SKM-1 treated with dmso at 0.1 percent for 144 hours (cell line): ENCODE measurements around the gene RBPJ.
"Not testable (repeated sequence)": the region's sequence is repeated elsewhere in the genome, so short reads cannot be mapped to it uniquely, and the experiment has no call there.

Experiments used
- DNase-seq: peaks from one replicate; lab custom pipeline; 2025; ENCODE audit not compliant: unreplicated experiment; lab: John Stamatoyannopoulos, UW

RBPJ gene

GRCh38 chr4:26334366-26334765, 13.6 kb downstream of the RBPJ start:
- peak; percentile 49 for DNase-seq

- no peak for DNase-seq
Measured at GRCh38 chr4:26337612-26338011, 16.8 kb downstream of the RBPJ start.

GRCh38 chr4:26342328-26343037, 21.7 kb downstream of the RBPJ start:
- peak; percentile 13 for DNase-seq

DNA sequence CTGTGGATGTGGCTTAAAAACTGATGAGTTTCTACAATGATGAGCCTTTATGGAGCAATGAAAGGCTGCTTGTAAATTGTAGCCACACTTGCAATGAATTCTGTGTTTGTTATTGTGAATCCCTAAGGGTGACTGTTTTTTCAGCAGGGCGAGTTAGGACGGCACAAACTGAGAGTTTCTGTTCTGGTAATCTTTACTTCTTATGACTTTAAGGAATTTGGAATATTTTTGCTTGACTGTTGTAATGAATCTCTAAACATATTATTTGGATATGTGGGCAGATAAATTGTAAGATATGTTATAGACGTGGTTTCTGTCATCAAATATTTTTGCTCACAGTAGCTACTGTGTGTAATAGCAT, 22.2 kb downstream of the RBPJ start:
- no peak for DNase-seq

GRCh38 chr4:26344901-26345564, 24.2 kb downstream of the RBPJ start:
- DNase-seq = no peak

DNA sequence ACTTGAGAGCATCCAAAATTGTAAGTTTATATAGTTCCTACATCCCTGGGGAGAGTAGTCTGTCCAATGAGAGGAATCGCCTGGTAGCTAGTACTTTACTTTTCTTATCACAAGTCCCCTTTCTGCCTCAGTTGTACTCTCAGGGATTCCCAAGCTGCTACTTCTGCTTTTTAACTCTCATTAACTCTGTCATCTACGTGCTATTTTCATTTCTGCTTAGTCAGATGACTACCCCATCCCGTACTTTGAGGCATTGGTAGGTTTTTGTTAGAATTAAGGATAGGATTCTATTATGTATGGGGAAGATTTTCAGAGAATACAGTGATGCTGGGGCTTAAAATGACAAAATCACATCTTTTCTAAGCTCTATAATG, 24.7 kb downstream of the RBPJ start:
- DNase-seq = no peak

DNA sequence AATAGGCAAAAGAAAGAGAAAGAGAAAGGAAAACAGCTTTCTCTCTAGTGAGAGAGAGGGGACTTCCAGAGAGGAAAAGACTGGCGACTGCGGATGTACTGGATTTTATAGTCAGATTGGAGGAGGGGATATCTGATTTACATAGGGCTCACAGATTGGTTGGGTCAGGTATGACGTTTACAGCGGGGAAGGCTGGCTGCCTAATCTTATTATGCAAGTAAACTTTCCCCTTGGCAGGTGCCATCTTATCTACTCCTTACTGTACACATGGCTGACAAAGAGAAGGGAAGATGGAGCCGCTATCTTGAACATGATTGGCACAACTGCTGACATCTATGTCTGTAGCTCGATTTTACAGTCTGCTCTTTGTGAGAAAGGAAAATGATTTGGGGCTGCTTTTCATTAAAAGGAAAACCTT, 25.4 kb downstream of the RBPJ start:
- DNase-seq = no peak

GRCh38 chr4:26349496-26349895, 28.7 kb downstream of the RBPJ start:
- DNase-seq = no peak

DNA sequence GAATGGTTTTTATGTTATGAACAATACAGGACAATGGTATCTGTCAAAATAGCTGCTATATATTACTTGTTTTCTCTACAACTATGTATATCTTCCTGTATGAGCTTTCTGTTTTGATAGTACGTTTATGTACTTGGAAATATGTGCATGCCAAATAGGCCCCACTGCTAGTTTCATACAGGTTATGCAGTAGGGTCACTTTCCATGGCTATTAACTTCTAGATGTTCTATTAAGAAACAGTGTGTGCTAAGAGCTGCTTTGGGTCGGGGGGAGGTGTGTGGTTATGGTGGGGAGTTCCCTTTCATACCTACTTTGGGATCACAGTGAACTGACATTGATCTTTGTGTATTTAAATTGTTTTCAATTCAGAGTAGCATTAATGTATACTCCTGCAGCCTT, 30.9 kb downstream of the RBPJ start:
- DNase-seq = no peak

DNA sequence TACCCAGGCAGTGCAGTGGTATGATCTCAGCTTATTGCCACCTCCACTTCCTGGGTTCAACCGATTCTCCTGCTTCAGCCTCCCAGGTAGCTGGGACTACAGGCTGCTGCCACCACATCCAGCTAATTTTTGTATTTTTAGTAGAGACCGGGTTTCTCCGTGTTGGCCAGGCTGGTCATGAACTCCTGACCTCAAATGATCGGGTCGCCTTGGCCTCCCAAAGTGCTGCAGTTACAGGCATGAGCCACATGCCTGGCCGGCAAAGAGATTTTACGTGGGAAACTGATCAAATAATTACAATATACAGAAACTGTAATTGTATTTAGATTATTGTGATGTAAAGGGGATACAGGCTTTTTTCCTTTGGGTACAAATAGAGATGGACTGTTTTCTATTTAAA, 33.7 kb downstream of the RBPJ start:
- DNase-seq = no peak

DNA sequence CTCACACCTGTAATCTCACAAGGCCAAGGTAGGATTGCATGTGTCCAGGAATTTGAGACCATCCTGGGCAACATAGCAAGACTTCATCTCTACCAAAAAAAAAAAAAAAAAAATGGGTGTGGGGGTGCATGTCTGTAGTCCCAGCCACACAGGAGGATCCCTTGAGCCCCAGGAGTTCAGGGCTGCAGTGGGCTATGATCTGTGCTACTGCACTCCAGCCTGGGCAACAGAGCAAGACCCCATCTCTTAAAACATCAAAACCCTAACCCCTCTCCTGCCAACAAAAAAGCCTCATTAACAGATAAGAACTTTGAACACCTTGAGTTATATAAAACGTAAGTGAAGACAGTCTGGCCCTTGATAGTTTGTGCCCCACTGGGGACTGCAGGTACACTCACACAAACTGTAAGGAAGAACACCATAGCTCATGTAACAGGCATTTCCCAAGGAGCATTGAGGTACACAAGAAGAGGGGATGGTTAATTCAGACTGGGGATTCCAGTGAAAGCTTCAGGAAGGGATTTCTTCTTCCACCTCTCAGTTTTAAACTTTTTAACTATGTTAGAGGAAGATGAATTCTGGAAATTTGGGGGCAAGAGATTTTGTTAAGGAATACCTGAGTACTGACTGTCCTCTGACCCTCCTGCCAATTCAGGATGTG, 34.7 kb downstream of the RBPJ start:
- no peak for DNase-seq

- peak; percentile 58 for DNase-seq
Measured at GRCh38 chr4:26356081-26356501, 35.3 kb downstream of the RBPJ start.

- DNase-seq = not testable (repeated sequence)
Measured at GRCh38 chr4:26359521-26359920, 38.7 kb downstream of the RBPJ start.

- DNase-seq = no peak
Measured at GRCh38 chr4:26360273-26360672, 39.5 kb downstream of the RBPJ start.

- DNase-seq = no peak
Measured at GRCh38 chr4:26360864-26361263, 40.0 kb downstream of the RBPJ start.

- DNase-seq = no peak
Measured at GRCh38 chr4:26361297-26361696, 40.5 kb downstream of the RBPJ start.

DNA sequence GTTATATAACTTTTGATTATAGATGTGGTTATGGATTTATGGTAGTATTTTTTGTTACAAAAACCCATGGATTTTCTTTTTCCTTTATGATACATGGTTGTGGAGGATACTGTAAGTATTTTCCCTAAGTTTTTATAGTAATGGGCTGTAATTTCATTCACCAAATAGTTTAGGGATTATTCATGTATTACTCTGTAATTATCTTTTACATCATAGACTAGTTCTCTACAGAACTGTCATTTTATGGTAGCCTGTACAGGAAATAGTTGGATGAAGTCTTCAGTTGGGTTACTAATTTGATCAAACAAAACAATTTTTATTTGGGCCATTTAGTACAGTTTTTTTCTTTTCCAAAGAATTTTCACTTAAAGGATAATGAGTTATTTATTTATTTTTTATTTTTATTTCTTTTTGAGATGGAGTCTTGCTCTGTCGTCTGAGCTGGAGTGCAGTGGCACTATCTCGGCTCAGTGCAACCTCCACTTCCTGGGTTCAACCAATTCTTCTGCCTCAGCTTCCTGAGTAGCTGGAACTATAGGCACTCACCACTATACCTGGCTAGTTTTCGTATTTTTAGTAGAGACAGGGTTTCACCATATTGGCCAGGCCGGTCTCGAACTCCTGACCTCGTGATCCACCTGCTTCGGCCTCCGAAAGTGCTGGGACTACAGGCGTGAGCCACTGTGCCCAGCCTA, 42.1 kb downstream of the RBPJ start:
- DNase-seq = no peak

DNA sequence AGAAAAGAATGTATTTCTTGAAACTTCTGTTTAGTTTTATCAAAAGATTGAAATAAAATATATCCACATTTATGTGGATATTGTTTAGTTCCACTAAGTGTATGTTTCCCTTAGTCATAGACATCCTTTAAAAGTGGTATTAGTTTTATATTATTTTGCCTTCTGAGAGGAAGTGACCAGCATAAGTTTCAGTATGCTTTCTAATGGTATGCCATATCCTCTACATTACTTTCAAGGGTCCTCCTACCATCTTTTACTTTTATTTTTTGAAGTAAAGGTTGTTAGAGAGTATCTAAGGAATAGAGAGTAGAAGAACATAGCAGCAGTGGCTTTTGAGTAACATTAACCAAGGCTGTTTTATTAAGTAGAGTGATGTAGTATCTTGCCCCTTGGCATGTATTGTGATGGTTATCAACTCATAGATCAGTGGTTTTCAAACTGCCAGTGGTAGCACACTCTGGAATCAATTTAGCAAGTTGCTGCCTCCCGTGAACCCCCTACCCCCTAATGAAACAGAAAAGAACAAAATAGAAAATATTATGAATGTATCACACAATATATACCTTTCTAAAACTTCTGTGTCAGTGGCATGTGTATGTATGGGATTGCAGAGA, 44.8 kb downstream of the RBPJ start:
- DNase-seq = no peak

DNA sequence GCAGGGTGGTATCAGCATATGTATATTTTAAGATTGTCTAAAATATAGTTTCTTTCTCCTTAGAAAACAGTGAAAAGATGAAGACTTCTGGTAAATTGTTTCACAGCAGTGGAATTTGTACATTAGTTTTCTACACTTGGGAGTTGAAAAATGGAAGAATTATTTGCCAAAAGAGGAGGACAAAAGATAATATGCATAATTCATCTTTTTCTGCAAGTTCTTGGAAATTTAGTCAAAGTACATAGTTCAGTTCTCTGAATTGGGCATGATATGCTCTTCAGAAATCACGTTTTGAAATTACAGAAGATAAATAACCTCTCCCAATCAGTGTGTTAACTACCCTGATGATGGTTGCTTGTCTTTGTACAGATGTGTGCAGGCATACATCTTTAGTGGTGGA, 47.0 kb downstream of the RBPJ start:
- no peak for DNase-seq

- DNase-seq = no peak
Measured at GRCh38 chr4:26368685-26369084, 47.9 kb downstream of the RBPJ start.

DNA sequence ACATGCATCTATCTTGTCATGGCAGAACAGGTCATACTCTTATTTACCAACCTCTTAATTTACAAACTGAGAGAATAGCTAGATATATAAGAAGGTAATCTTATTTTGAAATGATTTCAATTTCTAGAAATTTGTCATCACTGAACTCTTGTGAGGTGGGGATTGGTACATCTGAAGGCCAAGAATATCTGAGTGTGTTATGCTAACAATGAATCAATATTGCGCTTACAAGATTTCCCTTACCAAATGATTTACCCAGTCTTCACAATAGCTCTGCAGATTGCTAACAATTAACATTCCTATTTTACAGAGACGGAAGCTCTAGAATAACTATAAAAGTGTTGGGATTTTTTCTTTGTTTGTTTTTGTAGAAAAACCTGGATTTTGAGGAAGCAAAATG, 48.3 kb downstream of the RBPJ start:
- DNase-seq = no peak
